Fibroblast of lung (primary cell): ENCODE data around the gene SELENOW.

ENCODE experiments used
- CTCF ChIP-seq, 2 donors: IDR thresholded peaks in 1 of 2; conservative IDR thresholded peaks in 1 of 2; 1 replicate in 1 of 2; 2 replicates in 1 of 2; pipeline ENCODE4 v1.5.1; 2011 to 2012; ENCODE audit warnings: low read length in 2 of 2, control low read depth in 1 of 2, inconsistent platforms in 1 of 2, low read depth in 1 of 2, mild to moderate bottlenecking in 1 of 2
- EZH2 ChIP-seq: IDR thresholded peaks from 2 replicates; pipeline ENCODE4 v1.5.1; 2012; ENCODE audit warnings: low read length, control low read depth, mild to moderate bottlenecking; ENCODE audit errors: missing control alignments

GRCh38 chr19:47813304-47813994 lies 34.9 kb downstream of the SELENOW start:
- no peak for TF ChIP-seq EZH2
- peak; percentile 42 to 60 for TF ChIP-seq CTCF (conservative IDR thresholded peaks at IDR 0.05 in 1 of 2, IDR thresholded peaks at IDR 0.05 in 1 of 2; ENCODE audit: low read depth in 1 of 2, low read length in 2 of 2)
